ENCODE results near the gene RASGRF1.

Gene RASGRF1

GRCh38 chr15:78968114-78968513 is 122.5 kb downstream of the RASGRF1 start:
- in situ Hi-C loops (cut with MboI; ENCODE audit: low sequenced_read_pairs): no loop called here

GRCh38 chr15:78960308-78960707 is 130.3 kb downstream of the RASGRF1 start:
- in situ Hi-C loops (cut with MboI; ENCODE audit: low sequenced_read_pairs): no loop called here

DNA sequence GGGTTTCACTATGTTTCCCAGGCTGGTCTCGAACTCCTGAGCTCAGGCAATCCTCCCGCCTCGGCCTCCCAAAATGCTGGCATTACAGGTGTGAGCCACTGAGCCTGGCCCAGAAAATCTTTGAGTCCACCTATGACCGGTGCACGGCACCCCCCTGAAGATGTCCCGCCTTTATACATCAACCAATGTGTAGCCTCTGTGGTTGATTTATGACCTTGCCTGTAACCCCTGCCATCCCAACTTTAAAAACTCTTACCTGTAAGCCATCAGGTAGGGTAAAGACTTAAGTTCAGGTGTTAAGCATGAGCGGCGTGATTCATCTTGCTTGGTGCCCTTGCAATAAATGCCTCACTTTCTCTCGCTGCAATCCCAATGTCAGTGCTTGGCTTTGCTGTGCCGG is 131.2 kb downstream of the RASGRF1 start:
- in situ Hi-C loops (cut with MboI; ENCODE audit: low sequenced_read_pairs): no loop called here

DNA sequence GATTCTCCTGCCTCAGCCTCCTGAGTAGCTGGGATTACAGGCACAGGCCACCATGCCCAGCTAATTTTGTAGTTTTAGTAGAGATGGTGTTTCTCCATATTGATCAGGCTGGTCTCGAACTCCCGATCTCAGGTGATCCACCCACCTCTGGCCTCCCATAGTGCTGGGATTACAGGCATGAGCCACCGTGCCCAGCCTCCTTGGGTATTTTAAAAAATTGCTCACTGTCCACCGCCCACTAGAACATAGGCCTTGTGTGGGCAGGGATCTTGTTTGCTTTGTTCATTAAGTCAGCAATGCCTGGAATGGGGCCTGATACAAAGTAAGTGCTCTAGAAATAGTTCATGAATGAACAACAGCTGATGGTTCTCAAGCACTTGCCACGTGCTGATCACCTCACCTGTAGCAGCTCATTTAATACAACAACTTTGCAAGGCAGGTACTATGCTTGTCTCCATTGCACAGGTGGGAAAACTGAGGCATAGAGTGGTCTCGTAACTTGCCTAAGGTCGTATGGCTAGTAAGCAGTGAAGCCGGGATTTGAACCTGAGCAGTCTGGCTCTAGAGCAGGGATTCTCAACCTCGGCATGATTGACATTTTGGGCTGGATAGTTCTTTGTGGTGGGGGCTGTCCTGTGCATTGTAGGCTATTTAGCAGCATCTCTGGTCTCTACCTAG is 133.0 kb downstream of the RASGRF1 start:
- in situ Hi-C loops (cut with MboI; ENCODE audit: low sequenced_read_pairs): no loop called here

- in situ Hi-C loops (cut with MboI; ENCODE audit: low sequenced_read_pairs): no loop called here
These were observed 133.6 kb downstream of the RASGRF1 start for GRCh38 chr15:78956937-78957336.

DNA sequence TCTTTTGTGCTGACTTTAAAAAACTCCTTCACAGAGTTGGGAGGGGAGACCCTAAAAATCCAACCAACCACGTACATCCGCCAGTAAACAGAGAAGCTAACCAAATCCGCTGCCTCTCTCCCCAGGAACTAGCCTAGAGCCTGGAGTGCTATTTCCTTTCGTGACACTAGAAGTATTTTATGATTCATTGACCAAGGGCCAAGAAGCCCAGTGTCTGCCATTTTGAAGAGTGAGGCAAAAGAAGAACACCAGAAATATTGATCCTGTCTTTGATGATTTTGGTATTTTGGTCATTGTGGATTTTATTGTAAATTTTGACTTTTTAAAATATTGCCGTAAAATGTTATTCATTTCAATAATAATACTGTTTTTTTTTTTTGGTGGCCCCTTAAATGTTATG is 135.2 kb downstream of the RASGRF1 start:
- in situ Hi-C loops (cut with MboI; ENCODE audit: low sequenced_read_pairs): no loop called here

- in situ Hi-C loops (cut with MboI; ENCODE audit: low sequenced_read_pairs): no loop called here
These were observed 138.7 kb downstream of the RASGRF1 start for GRCh38 chr15:78951841-78952238.

GRCh38 chr15:78950902-78951840 is 139.4 kb downstream of the RASGRF1 start:
- in situ Hi-C loops (cut with MboI; ENCODE audit: low sequenced_read_pairs): no loop called here

GRCh38 chr15:78950343-78950742 is 140.2 kb downstream of the RASGRF1 start:
- in situ Hi-C loops (cut with MboI; ENCODE audit: low sequenced_read_pairs): no loop called here

- in situ Hi-C loops (cut with MboI; ENCODE audit: low sequenced_read_pairs): no loop called here
These were observed 141.1 kb downstream of the RASGRF1 start for GRCh38 chr15:78949461-78949860.

- in situ Hi-C loops (cut with MboI; ENCODE audit: low sequenced_read_pairs): no loop called here
These were observed 143.1 kb downstream of the RASGRF1 start for GRCh38 chr15:78947506-78947905.

DNA sequence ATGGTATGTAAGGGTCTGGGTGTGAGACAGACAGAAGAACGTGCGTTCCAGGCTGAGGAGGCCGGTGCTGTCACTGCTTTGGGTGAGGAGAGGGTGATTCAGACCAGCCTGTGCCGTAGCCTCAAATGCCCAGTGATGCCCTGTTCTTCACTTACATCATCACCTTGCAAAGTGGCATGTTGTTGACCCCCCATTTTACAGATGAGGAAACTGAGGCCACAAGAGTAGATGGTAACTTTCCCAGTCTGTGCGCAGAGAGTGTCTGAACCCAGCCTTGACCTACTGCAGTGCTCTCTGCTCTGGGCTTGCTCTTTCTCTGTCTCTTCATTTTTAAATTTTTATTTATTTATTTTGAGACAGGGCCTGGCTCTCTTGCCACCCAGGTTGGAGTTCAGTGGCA is 144.1 kb downstream of the RASGRF1 start:
- in situ Hi-C loops (cut with MboI; ENCODE audit: low sequenced_read_pairs): no loop called here

DNA sequence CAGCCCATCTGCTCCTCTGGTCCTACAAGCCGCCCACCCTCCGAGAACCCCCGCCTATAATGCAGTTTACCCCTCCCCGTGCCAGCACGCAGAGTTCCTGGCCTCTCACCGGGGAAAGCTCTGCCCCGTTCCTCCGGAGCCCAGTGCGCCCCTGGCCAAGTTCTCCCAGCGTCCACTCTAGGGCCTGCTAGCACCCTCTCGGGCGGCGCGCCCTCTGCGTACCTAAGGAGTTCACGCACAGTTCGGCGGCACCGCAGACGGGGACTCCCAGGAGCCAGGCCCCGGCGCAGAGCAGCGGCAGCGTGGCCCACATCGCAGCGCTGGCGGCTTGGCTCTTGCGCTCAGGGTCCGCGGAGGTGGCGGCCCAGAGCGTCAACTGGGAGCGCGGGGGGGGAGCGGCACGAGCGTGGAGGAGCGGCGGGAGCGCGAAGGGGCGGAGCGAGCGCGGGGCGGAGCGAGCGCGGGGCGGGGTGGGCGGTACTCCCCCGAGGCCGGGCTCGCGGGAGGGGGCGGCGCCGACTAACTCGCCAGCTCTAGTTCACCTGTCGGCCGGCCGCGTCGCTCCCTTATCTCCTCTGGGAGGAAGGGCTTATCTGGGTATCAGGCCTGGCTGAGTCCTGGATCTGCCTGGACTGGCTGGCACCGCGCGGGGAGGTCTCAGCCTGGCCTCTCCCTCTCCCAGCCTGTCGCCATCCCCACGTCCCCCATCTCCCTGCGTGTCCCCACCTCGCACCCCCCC is 145.7 kb downstream of the RASGRF1 start, which contains the start of gene CTSH:
Gene CTSH, minus strand, starts transcription at position 378 of the 739 bp plus-strand sequence. Its CDS starts 65 bp downstream, at position 313.
- in situ Hi-C loops (cut with MboI; ENCODE audit: low sequenced_read_pairs): no loop called here

- in situ Hi-C loops (cut with MboI; ENCODE audit: low sequenced_read_pairs): no loop called here
These were observed 146.4 kb downstream of the RASGRF1 start for GRCh38 chr15:78944202-78944625.

DNA sequence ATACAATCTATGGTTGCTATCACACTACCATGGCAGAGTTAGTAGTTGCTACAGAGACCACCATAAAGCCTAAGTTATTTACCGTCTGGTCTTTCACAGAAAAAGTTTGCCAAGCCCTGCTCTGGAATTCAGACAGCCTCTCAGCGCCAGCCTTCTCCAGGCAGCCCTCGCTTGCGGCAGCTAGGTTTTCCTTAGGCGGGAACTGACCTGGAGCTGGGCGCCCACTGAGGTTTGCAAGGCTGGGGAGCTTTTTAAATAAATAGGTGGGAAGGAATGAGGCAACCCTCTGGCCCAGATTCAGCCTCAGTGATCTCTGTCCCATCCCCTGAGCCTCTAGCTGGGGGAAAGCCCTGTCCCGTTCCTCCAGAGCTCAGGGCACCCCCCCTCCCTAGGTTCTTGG is 146.9 kb downstream of the RASGRF1 start:
- in situ Hi-C loops (cut with MboI; ENCODE audit: low sequenced_read_pairs): no loop called here

- in situ Hi-C loops (cut with MboI; ENCODE audit: low sequenced_read_pairs): no loop called here
These were observed 147.8 kb downstream of the RASGRF1 start for GRCh38 chr15:78942741-78943140.

DNA sequence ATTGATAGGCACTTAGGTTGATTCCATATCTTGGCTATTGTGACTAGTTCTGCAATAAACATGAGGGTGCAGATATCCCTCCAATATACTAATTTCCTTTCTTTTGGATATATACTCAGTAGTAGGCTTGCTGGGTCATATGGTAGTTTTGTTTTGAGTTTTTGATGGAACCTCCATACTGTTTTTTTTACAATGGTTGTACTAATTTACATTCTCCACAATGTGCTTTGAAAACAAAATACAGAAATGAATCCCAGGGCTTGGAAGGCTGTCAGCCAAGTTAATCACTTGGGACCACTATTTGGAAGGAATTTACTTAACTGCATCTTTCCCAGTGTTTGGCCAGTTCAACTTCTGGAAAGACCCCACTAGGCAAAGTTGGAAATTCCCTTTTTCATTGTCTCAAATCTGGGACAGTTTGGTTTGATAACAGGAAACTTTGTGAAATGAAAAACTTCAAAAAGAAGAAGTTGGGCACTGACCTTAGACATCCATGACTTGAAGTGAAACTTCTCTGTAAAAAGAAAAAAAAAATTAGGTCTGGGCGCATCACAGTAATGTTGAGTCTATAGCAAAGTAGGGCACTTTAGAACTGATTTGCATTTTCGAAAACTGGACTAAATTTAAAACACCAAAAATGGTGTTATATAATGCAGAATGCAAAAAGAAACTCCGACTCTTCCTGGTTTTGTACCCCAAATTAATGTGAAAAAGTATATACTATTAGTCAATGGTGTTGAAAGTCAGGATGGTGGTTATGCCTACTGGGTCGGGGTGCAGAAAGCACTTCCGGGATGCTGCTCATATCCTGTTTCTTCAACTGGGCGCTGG is 151.7 kb downstream of the RASGRF1 start:
- in situ Hi-C loops (cut with MboI; ENCODE audit: low sequenced_read_pairs): no loop called here

- in situ Hi-C loops (cut with MboI; ENCODE audit: low sequenced_read_pairs): no loop called here
These were observed 153.3 kb downstream of the RASGRF1 start for GRCh38 chr15:78937132-78937739.

- in situ Hi-C loops (cut with MboI; ENCODE audit: low sequenced_read_pairs): no loop called here
These were observed 155.9 kb downstream of the RASGRF1 start for GRCh38 chr15:78934655-78935023.
